NCI-H1436 treated with DMSO at 0.1 percent for 48 hours (cell line): Measurements from ENCODE around the gene SPINK4.

Experiments used
- DNase-seq: peaks from one replicate; lab custom pipeline; 2025; lab: John Stamatoyannopoulos, UW

The SPINK4 gene

DNA sequence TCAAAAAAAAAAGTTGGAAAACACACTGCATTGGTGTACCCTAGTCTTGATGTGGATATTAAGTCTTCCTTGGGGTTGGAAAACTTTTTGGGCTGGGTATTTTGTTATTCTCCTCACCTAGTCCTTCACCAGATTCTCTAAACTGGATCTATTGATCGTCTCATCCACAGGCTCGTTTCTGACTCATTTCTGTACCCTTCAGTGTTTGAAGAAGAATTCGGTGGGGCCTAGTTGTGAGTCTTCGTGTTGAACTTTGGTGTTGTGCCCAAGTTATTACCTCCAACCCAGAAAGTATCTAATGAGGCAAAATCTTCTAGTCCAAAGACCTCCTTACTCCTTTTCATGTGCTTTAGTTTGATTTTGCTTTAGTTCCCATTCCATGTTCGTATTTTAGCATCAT is 51.9 kb downstream of the SPINK4 start:
- no peak for DNase-seq

DNA sequence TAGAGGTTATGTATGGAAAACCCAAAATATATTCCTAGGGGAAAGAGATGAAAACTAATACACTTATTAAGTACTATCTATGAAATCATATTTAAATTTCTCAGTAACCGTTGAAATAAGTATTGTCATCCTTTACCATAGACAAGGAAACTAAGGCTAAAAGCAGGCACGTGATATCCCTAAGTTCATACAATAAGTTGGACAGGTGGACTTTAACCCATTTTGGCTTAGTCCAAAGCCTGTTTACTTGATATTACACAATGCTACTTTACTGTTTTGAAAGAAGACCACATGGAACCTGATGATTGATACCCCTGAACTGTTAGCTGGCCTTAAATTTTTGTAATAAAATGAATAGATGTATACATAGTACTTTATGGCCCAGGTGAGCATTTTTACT is 53.8 kb downstream of the SPINK4 start:
- no peak for DNase-seq

DNA sequence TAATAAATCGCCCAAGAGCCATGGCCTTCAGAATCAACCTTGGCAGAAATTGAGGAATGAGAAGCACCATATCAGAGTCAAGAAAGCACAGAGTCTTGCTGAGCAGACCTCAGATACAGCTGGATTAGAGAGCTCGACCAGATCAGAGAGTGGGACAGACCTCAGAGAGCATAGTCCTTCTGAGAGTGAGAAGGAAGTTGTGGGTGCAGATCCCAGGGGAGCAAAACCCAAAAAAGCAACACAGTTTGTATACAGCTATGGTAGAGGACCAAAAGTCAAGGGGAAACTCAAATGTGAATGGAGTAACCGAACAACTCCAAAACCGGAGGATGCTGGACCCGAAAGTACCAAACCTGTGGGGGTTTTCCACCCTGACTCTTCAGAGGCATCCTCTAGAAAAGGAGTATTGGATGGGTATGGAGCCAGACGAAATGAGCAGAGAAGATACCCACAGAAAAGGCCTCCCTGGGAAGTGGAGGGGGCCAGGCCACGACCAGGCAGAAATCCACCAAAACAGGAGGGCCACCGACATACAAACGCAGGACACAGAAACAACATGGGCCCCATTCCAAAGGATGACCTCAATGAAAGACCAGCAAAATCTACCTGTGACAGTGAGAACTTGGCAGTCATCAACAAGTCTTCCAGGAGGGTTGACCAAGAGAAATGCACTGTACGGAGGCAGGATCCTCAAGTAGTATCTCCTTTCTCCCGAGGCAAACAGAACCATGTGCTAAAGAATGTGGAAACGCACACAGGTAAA is 54.9 kb downstream of the SPINK4 start:
- no peak for DNase-seq

DNA sequence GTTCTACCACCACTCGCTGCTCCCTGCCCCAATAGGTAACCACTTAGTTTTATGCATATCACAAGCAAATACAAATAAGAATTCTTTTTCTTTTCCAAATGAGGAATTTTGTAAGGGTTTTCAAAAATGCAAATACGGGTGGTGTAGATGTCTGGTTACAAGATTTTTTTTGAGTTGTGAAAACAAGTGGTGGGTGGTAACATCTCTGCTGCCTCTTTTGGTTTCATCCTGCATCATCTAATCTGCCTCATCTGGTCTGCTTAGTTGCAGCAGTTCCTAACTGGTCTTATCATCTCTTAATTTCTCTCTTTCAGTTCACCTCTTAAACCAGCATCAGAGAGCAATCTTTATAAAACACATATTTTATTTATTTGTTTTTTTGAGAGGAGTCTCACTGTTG is 55.6 kb downstream of the SPINK4 start:
- no peak for DNase-seq

DNA sequence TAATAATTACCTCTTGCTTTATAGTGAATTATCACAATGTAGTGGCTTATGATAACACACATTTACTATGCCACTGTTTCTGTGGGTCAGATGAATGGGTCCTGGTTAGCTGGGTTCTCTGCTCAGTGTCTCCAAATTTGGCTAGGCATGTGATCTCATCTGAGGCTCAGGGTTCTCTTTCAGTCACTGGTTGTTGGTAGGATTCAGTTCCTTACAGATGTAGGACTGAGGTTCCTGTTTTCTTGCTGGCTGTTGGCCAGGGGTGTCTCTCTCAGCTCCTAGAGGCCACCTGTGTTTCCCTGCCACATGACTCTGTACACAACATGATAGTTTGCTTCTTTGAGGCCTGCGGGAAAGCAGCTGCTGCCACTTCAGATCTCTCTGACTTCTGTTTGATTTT is 57.5 kb downstream of the SPINK4 start:
- DNase-seq, result no peak
